Measurements from ENCODE around the gene NIPA2.
A peak's percentile ranks its signal among the peaks of the same experiment; 100 is the strongest.

DNA sequence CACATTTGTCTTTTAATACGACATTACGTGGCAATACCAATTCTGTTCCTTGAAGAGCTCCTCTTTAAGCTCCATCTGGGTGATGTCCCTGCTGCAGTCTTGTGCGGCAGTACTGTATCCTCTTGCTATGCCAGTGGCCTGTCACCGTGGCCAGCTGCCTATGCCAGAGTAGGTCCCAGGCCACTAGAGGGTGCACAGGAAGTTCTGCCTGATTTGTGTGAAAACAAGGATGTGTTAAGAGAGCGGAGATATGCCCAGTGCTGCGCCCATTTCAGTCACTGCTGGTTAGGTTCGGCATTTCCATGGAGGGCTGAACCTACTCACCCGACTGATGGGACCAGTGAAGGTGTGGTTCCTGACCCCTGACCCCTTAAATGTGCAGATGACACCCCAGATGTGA, 26.8 kb upstream of the NIPA2 start:
- TF ChIP-seq, protein P1, sequence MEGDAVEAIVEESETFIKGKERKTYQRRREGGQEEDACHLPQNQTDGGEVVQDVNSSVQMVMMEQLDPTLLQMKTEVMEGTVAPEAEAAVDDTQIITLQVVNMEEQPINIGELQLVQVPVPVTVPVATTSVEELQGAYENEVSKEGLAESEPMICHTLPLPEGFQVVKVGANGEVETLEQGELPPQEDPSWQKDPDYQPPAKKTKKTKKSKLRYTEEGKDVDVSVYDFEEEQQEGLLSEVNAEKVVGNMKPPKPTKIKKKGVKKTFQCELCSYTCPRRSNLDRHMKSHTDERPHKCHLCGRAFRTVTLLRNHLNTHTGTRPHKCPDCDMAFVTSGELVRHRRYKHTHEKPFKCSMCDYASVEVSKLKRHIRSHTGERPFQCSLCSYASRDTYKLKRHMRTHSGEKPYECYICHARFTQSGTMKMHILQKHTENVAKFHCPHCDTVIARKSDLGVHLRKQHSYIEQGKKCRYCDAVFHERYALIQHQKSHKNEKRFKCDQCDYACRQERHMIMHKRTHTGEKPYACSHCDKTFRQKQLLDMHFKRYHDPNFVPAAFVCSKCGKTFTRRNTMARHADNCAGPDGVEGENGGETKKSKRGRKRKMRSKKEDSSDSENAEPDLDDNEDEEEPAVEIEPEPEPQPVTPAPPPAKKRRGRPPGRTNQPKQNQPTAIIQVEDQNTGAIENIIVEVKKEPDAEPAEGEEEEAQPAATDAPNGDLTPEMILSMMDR (IDR thresholded peaks at IDR 0.05; ENCODE audit: insufficient read depth, low read depth, low read length): peak; percentile 16
- TF ChIP-seq EZH2 (IDR thresholded peaks at IDR 0.05; ENCODE audit: insufficient read depth, low read length): no peak

Data from astrocyte (in vitro differentiated cells and primary cell).